SK-N-SH treated with all-trans-retinoic acid at 6 μM for 48 hours (cell line): Measurements from ENCODE around the gene FBXL5.

Experiments used
- ATAC-seq: fragments of 200-7000 bp; cut with Tn5 transposase; 3 replicates; pipeline ENCODE4 v1.9.1; 2020; ENCODE audit warnings: mild to moderate bottlenecking, moderate library complexity
- ARNTL ChIP-seq: fragments of 450-650 bp; formaldehyde crosslinking; IDR thresholded peaks from 2 replicates; pipeline ENCODE4 v1.5.0; 2020; ENCODE audit warnings: low read depth, mild to moderate bottlenecking, moderate library complexity, borderline replicate concordance
- BACH2 ChIP-seq: fragments of 250-450 bp; sonication (Bioruptor Pico); IDR thresholded peaks from 2 replicates; pipeline ENCODE4 v1.9.0; 2021; ENCODE audit warnings: mild to moderate bottlenecking, borderline replicate concordance
- CSDC2 ChIP-seq: fragments of 250-450 bp; sonication (Bioruptor Pico); IDR thresholded peaks from 2 replicates; pipeline ENCODE4 v1.5.0; 2020; ENCODE audit warnings: mild to moderate bottlenecking, moderate library complexity
- ESRRG ChIP-seq: fragments of 250-450 bp; sonication (Bioruptor Pico); IDR thresholded peaks from 2 replicates; pipeline ENCODE4 v1.6.1; 2021; ENCODE audit warnings: mild to moderate bottlenecking
- GLIS3 ChIP-seq: fragments of 250-450 bp; sonication (Bioruptor Pico); IDR thresholded peaks from 2 replicates; pipeline ENCODE4 v1.5.0; 2020; ENCODE audit warnings: mild to moderate bottlenecking, moderate library complexity
- ISL1 ChIP-seq: fragments of 250-450 bp; sonication (Bioruptor Pico); IDR thresholded peaks from 2 replicates; pipeline ENCODE4 v2.1.2; 2022; ENCODE audit warnings: mild to moderate bottlenecking, moderate library complexity
- OSR1 ChIP-seq: fragments of 250-450 bp; sonication (Bioruptor Pico); IDR thresholded peaks from 2 replicates; pipeline ENCODE4 v1.8.0; 2022; ENCODE audit warnings: moderate library complexity, mild to moderate bottlenecking, inconsistent platforms
- PPARA ChIP-seq: fragments of 250-450 bp; sonication (Bioruptor Pico); IDR thresholded peaks from 2 replicates; pipeline ENCODE4 v1.5.0; 2020; ENCODE audit warnings: mild to moderate bottlenecking, borderline replicate concordance
- RARB ChIP-seq: fragments of 250-450 bp; sonication (Bioruptor Pico); IDR thresholded peaks from 2 replicates; pipeline ENCODE4 v1.8.0; 2021; ENCODE audit warnings: mild to moderate bottlenecking, moderate library complexity
- TCF4 ChIP-seq: fragments of 250-450 bp; sonication (Bioruptor Pico); IDR thresholded peaks from 2 replicates; pipeline ENCODE4 v1.8.0; 2021; ENCODE audit warnings: mild to moderate bottlenecking, moderate library complexity, borderline replicate concordance
- TOX ChIP-seq: fragments of 250-450 bp; sonication (Bioruptor Pico); IDR thresholded peaks from 2 replicates; pipeline ENCODE4 v1.8.0; 2021; ENCODE audit warnings: mild to moderate bottlenecking, moderate library complexity, borderline replicate concordance
- ZC3H10 ChIP-seq: fragments of 250-450 bp; sonication (Bioruptor Pico); IDR thresholded peaks from 2 replicates; pipeline ENCODE4 v1.5.1; 2021; ENCODE audit warnings: mild to moderate bottlenecking, moderate library complexity
- ZFP3 ChIP-seq: fragments of 250-450 bp; sonication (Bioruptor Pico); IDR thresholded peaks from 2 replicates; pipeline ENCODE4 v1.5.0; 2020; ENCODE audit warnings: mild to moderate bottlenecking, moderate library complexity
- ZFP30 ChIP-seq: fragments of 450-650 bp; formaldehyde crosslinking; IDR thresholded peaks from 2 replicates; pipeline ENCODE4 v1.5.0; 2022; ENCODE audit warnings: mild to moderate bottlenecking, moderate library complexity
- ZNF565 ChIP-seq: fragments of 450-650 bp; formaldehyde crosslinking; conservative IDR thresholded peaks from 2 replicates; pipeline ENCODE4 v1.5.0; 2020; ENCODE audit warnings: low read depth, mild to moderate bottlenecking, moderate library complexity
- ZNF70 ChIP-seq: fragments of 450-650 bp; formaldehyde crosslinking; IDR thresholded peaks from 2 replicates; pipeline ENCODE4 v1.5.0; 2020; ENCODE audit warnings: mild to moderate bottlenecking, moderate library complexity
- ZNF8 ChIP-seq: fragments of 450-650 bp; formaldehyde crosslinking; IDR thresholded peaks from 2 replicates; pipeline ENCODE4 v1.5.0; 2020; ENCODE audit warnings: mild to moderate bottlenecking, moderate library complexity
- TF ChIP-seq, protein P1 (sequence below): fragments of 250-450 bp; sonication (Bioruptor Pico); IDR thresholded peaks from 2 replicates; pipeline ENCODE4 v1.5.1; 2021; ENCODE audit warnings: mild to moderate bottlenecking, moderate library complexity
- TF ChIP-seq, protein P2 (sequence below): fragments of 250-450 bp; sonication (Bioruptor Pico); IDR thresholded peaks from 2 replicates; pipeline ENCODE4 v1.5.0; 2020; ENCODE audit warnings: mild to moderate bottlenecking, moderate library complexity
- TF ChIP-seq, protein P3 (sequence below): fragments of 250-450 bp; sonication (Bioruptor Pico); IDR thresholded peaks from 2 replicates; pipeline ENCODE4 v1.8.0; 2020; ENCODE audit warnings: mild to moderate bottlenecking, moderate library complexity, borderline replicate concordance
- TF ChIP-seq, protein P4 (sequence below): fragments of 250-450 bp; sonication (Bioruptor Pico); IDR thresholded peaks from 2 replicates; pipeline ENCODE4 v1.5.1; 2020; ENCODE audit warnings: low read depth, mild to moderate bottlenecking, moderate library complexity
- TF ChIP-seq, protein P5 (sequence below): fragments of 250-450 bp; sonication (Bioruptor Pico); IDR thresholded peaks from 2 replicates; pipeline ENCODE4 v1.8.0; 2021; ENCODE audit warnings: low read depth, mild to moderate bottlenecking, moderate library complexity, borderline replicate concordance

FBXL5 gene

DNA sequence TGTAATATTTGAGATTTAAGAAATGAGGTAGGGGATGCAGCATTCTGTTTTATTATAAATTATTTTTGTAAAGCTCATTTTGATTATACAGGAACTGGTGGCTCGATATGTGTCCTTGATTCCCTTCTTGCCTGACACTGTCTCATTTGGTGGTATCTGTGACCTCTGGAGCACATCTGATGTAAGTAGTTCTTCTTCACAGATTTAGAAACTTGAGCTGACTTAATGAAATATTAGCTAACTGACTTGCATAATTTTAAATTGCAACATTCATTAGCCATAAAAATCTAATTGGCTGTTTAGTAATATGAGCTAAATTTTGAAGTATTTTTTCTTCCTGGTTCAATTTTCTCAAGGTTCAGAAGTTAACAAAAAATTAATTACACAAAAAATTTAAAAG is 69.1 kb downstream of the FBXL5 start:
- ATAC-seq, result no peak
- TF ChIP-seq ISL1 (CRISPR knock-in tag), result no peak
- TF ChIP-seq CSDC2 (CRISPR knock-in tag), result no peak
- no peak for TF ChIP-seq BACH2
- TF ChIP-seq, all 23 proteins: peak for 0

DNA sequence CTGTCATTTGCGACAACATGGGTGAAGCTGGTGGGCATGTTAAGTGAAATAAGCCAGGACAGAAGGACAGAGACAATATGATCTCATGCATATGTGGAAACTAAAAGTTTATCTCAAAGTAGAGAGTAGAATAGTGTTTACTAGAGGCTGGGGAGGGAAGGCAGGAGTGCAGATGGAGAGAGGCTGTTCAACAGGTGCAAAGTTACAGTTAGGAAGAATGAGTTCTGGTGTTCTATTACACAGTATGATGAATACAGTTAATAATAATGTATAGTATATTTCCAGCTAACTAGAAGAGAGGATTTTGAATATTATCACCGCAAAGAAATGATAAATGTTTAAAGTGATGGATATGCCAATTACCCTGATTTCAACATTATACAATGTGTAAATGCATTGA is 69.8 kb downstream of the FBXL5 start:
- no peak for TF ChIP-seq ARNTL
- no peak for TF ChIP-seq ZFP3 (CRISPR knock-in tag)
- TF ChIP-seq ZNF565 (CRISPR knock-in tag), result no peak
- no peak for TF ChIP-seq ZFP30 (CRISPR knock-in tag)
- TF ChIP-seq TCF4 (CRISPR knock-in tag), result no peak
- no peak for TF ChIP-seq CSDC2 (CRISPR knock-in tag)
- TF ChIP-seq GLIS3 (CRISPR knock-in tag), result no peak
- no peak for TF ChIP-seq ISL1 (CRISPR knock-in tag)
- no peak for TF ChIP-seq PPARA
- TF ChIP-seq ZNF70 (CRISPR knock-in tag), result no peak
- TF ChIP-seq BACH2, result no peak
- no peak for TF ChIP-seq ZNF8 (CRISPR knock-in tag)
- TF ChIP-seq, protein P1, sequence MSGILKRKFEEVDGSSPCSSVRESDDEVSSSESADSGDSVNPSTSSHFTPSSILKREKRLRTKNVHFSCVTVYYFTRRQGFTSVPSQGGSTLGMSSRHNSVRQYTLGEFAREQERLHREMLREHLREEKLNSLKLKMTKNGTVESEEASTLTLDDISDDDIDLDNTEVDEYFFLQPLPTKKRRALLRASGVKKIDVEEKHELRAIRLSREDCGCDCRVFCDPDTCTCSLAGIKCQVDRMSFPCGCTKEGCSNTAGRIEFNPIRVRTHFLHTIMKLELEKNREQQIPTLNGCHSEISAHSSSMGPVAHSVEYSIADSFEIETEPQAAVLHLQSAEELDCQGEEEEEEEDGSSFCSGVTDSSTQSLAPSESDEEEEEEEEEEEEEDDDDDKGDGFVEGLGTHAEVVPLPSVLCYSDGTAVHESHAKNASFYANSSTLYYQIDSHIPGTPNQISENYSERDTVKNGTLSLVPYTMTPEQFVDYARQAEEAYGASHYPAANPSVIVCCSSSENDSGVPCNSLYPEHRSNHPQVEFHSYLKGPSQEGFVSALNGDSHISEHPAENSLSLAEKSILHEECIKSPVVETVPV (CRISPR knock-in tag), result no peak
- TF ChIP-seq, protein P2, sequence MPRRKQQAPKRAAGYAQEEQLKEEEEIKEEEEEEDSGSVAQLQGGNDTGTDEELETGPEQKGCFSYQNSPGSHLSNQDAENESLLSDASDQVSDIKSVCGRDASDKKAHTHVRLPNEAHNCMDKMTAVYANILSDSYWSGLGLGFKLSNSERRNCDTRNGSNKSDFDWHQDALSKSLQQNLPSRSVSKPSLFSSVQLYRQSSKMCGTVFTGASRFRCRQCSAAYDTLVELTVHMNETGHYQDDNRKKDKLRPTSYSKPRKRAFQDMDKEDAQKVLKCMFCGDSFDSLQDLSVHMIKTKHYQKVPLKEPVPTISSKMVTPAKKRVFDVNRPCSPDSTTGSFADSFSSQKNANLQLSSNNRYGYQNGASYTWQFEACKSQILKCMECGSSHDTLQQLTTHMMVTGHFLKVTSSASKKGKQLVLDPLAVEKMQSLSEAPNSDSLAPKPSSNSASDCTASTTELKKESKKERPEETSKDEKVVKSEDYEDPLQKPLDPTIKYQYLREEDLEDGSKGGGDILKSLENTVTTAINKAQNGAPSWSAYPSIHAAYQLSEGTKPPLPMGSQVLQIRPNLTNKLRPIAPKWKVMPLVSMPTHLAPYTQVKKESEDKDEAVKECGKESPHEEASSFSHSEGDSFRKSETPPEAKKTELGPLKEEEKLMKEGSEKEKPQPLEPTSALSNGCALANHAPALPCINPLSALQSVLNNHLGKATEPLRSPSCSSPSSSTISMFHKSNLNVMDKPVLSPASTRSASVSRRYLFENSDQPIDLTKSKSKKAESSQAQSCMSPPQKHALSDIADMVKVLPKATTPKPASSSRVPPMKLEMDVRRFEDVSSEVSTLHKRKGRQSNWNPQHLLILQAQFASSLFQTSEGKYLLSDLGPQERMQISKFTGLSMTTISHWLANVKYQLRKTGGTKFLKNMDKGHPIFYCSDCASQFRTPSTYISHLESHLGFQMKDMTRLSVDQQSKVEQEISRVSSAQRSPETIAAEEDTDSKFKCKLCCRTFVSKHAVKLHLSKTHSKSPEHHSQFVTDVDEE, result no peak
- no peak for TF ChIP-seq ESRRG (CRISPR knock-in tag)
- TF ChIP-seq, protein P3, sequence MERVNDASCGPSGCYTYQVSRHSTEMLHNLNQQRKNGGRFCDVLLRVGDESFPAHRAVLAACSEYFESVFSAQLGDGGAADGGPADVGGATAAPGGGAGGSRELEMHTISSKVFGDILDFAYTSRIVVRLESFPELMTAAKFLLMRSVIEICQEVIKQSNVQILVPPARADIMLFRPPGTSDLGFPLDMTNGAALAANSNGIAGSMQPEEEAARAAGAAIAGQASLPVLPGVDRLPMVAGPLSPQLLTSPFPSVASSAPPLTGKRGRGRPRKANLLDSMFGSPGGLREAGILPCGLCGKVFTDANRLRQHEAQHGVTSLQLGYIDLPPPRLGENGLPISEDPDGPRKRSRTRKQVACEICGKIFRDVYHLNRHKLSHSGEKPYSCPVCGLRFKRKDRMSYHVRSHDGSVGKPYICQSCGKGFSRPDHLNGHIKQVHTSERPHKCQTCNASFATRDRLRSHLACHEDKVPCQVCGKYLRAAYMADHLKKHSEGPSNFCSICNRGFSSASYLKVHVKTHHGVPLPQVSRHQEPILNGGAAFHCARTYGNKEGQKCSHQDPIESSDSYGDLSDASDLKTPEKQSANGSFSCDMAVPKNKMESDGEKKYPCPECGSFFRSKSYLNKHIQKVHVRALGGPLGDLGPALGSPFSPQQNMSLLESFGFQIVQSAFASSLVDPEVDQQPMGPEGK, result no peak
- TF ChIP-seq RARB (CRISPR knock-in tag), result no peak
- ATAC-seq, result no peak

DNA sequence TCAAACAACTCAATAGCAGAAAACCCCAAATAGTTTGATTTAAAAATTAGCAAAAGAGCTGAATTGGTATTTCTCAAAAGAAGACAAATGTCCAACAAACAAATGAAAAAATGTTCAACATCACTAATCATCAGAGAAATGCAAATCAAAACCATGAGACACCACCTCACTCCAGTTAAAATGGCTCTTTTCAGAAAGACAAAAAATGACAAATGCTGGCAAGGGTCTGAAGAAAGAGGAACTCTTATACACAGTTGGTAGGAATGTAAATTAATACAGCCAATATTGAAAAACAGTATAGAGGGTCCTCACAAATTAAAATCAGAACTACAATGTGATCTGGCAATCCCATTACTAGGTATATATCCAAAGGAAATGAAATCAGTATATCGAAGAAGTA is 70.4 kb downstream of the FBXL5 start:
- no peak for TF ChIP-seq ZC3H10 (CRISPR knock-in tag)
- no peak for TF ChIP-seq ARNTL
- TF ChIP-seq, protein P4, sequence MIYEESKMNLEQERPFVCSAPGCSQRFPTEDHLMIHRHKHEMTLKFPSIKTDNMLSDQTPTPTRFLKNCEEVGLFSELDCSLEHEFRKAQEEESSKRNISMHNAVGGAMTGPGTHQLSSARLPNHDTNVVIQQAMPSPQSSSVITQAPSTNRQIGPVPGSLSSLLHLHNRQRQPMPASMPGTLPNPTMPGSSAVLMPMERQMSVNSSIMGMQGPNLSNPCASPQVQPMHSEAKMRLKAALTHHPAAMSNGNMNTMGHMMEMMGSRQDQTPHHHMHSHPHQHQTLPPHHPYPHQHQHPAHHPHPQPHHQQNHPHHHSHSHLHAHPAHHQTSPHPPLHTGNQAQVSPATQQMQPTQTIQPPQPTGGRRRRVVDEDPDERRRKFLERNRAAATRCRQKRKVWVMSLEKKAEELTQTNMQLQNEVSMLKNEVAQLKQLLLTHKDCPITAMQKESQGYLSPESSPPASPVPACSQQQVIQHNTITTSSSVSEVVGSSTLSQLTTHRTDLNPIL, result no peak
- TF ChIP-seq BACH2, result no peak
- TF ChIP-seq PPARA, result no peak
- no peak for TF ChIP-seq RARB (CRISPR knock-in tag)
- TF ChIP-seq TCF4 (CRISPR knock-in tag), result no peak
- TF ChIP-seq ZNF565 (CRISPR knock-in tag), result no peak
- TF ChIP-seq, all 23 proteins: peak for 0
- no peak for ATAC-seq

DNA sequence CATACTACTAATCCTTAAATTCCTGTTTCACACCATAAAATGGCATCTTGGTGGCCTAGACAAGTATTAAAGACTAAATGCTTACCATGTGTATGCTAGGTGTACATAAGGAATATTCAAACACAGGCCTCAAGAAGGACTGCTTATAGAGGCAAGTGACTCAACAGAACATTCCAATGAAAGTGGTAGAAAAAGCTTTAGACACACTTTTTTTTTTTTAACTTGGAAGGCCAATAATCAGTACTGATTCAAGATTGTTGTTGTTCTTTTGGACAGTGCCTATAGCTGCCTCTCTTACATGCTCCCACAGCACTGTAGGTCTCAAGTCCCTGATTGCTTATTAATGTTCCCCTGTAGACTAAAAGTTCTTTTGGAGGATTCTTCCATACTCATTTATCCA is 77.6 kb downstream of the FBXL5 start:
- no peak for ATAC-seq
- TF ChIP-seq, protein P5, sequence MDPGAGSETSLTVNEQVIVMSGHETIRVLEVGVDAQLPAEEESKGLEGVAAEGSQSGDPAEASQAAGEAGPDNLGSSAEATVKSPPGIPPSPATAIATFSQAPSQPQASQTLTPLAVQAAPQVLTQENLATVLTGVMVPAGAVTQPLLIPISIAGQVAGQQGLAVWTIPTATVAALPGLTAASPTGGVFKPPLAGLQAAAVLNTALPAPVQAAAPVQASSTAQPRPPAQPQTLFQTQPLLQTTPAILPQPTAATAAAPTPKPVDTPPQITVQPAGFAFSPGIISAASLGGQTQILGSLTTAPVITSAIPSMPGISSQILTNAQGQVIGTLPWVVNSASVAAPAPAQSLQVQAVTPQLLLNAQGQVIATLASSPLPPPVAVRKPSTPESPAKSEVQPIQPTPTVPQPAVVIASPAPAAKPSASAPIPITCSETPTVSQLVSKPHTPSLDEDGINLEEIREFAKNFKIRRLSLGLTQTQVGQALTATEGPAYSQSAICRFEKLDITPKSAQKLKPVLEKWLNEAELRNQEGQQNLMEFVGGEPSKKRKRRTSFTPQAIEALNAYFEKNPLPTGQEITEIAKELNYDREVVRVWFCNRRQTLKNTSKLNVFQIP (CRISPR knock-in tag), result no peak
- TF ChIP-seq PPARA, result no peak
- TF ChIP-seq, protein P1 (CRISPR knock-in tag), result no peak
- TF ChIP-seq ZNF70 (CRISPR knock-in tag), result no peak
- no peak for TF ChIP-seq OSR1
- TF ChIP-seq, protein P3, result no peak
- TF ChIP-seq, protein P4, result no peak
- TF ChIP-seq BACH2, result no peak
- no peak for TF ChIP-seq TOX (CRISPR knock-in tag)
- no peak for TF ChIP-seq ISL1 (CRISPR knock-in tag)
- no peak for TF ChIP-seq TCF4 (CRISPR knock-in tag)
- TF ChIP-seq CSDC2 (CRISPR knock-in tag), result no peak
- no peak for TF ChIP-seq ZC3H10 (CRISPR knock-in tag)
- TF ChIP-seq GLIS3 (CRISPR knock-in tag), result no peak
- TF ChIP-seq ZFP3 (CRISPR knock-in tag), result no peak
